Fibroblast of skin of scalp (primary cell): ENCODE results near the gene PEX10.

Source experiments
- DNase-seq: peaks from one replicate; pipeline ENCODE4 v3.0.0-alpha.2; 2013

The PEX10 gene

GRCh38 chr1:2386636-2387611 is 25.4 kb downstream of the PEX10 start:
- no peak for DNase-seq

DNA sequence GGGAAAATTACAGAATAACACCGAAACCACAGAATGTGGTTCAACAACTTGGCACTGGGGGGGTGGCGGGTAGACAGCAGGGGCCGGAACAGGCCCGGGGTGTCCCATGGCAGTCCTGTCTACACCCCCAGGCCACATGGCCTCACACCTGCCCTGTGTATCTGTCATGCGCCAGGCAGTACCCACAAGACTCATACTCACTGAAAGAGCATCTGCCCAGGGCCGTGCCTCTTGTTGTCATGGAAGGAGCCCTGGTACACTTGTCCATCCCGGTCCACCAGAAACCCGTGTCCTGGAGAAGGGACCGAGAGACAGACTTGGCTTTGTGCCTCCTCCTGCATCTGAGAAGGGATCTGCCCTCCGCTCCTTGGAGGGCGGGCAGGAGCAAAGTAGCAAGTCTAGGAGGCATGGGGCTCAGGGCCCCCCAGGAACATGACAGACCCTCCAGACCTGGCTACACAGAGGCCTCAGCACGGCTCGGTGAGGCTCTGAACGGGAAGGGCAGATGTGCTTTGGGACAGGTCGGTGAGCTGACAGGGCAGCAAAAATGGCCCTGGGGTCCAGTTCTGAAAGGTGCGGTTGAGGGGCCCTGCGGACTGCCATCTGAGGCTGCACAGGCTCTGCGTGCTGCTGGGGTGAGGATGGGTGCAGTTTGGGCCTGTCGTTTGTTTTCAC is 26.6 kb downstream of the PEX10 start:
- DNase-seq, result no peak

DNA sequence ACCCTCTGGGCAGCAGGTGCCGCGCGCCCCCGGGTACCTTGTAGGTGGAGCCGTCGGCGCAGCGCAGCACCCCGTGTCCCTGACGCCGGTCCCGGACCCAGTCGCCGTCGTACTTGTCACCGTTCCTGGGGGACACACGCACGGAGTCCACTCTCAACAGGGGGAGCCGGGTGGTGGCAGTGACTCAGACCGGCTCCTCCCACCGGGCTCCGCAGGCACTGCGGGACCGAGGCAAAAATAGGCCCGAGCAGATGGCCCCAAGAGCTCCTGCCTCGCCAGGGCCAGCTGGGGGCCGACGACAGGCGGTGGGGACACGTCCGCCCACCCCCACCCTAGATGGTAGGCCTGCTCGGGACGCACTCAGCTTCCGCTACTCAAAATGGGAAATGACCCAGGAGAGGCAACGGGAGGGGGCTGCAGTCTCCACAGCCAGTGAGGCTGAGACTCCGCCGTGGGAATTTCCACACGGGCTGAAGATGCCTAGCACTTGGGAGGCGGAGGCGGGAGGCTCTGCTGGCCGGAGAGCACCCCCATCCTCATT is 27.4 kb downstream of the PEX10 start:
- DNase-seq, result no peak

- no peak for DNase-seq
These were observed 28.1 kb downstream of the PEX10 start for GRCh38 chr1:2384130-2384860.

GRCh38 chr1:2383576-2383975 is 28.8 kb downstream of the PEX10 start:
- no peak for DNase-seq

GRCh38 chr1:2382621-2383361 is 29.6 kb downstream of the PEX10 start:
- no peak for DNase-seq

DNA sequence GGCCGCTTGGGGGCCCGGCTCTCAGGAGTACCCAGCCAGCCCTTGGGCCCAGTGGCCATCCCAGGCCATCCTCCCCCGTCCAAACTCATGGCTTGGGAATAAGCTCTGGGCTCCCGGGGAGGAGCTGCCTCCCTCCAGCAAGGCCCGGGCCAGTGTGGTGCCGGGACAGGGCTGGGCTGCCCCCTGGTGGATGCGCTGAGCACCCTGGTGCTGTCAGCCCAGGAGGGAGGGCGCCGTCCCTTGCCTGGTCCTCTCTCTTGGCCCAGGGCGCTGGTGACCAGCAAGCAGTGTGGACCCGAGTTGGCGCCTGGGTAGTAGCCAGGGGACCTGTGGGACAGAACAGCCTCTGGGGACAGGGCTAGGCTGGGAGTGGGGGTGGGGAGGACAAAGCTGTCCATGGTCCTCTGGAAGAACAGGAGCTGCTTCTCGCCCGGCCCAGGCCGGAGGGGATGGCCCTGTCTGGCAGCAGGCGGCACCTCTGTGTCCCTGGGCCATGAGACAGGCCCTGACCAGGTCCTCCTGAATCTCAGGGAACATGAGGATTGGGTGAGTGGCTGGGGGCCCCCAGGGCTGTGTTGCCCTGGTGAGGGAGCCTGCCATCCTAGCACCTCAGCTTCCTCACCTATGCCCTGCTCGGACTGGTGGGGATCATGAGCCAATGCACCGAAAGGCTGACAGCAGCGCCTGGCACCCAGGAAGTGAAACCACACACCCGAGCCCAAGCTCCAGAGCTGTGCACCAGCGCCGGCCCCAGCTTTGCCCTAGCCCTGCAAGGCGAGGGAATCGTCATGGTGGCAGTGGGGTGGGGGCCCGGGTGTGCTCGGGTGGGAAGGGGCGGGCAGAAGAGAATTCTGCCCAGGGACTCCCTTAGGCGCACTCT is 30.4 kb downstream of the PEX10 start:
- peak; percentile 78 for DNase-seq

GRCh38 chr1:2380816-2381591 is 31.4 kb downstream of the PEX10 start:
- DNase-seq, result no peak

DNA sequence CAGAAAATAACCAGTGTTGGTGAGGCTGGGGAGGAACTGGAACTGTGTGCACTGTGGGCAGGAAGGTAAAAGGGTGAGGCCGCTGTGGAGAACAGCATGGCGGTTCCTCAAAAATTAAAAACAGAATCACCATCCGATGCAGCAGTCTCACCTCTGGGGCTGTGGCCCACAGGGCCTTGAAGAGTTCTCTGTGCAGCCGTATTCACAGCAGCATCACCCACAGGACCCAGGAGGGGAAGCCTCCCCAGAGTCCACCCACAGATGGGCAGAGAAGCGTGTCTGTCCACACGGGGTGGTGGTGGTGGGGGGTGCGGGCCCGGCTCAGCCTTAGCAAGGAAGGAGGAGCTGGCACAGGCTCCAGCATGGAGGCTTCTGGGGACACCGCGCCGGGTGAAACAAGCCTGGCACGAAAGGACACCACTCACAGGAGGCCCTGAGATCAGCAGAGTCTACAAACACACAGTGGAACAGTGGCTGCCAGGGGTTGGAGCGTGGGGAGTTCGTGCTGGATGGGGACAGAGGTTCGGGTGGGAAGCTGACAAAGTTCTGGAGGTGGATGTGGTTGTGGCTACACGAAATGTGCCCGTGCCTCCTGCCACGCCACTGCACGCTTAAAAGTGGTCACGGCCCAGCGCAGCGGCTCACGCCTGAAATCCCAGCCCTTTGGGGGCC is 32.5 kb downstream of the PEX10 start:
- DNase-seq, result no peak

- DNase-seq, result no peak
These were observed 33.2 kb downstream of the PEX10 start for GRCh38 chr1:2378956-2379732.

DNA sequence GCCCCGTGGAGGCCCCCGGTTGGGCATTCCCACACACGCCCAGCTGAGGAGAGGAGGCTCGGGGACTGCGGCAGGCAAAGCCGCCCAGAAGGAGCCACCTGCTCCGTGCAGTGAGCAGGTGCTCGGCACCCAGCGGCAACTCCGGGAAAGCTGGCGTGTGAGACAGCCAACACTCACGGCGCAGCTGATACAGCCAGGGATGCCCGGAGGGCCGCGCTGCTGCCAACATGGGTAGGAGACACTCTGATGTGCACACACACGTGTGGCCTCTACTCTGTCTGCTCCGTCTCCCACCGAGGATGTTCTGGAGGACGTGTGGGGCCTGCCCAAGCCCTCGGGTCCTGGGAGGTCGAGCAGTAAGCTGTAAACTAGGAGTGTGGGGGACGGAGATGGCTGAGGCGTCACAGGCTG is 33.9 kb downstream of the PEX10 start:
- no peak for DNase-seq

DNA sequence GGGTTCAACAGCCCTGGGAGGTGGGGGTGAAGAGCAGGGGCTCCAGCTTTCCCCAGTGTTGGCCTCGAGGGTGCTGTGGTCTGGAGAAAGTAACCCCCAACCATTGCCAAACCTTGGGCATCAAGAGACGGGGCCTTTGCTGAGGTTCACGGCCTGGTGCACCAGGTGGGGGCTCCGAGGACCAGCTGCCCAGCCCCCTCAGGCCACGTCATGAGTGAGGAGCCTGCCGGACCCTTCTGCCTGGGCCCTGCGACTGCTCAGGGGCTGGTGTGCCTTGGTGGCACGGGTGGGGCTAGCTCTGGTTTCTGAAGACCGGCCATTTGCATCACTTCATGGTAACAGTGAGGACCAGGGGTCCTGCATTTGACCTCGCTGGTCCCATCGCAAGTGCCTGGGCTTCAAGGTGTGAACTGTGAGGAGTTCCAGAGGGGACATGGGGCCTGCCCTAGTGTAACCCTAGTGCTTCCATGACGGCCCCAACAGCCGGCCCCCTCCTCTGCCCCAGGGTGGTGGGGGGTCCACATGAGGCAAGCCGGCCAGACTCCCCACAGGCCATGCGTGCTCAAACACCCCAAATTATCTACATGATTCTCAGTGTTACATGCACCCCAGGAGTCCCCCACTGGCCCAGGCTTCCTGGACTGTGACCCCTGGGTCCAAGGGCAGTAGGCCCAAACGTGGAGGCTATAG is 34.5 kb downstream of the PEX10 start:
- no peak for DNase-seq

GRCh38 chr1:2376931-2377672 is 35.3 kb downstream of the PEX10 start:
- DNase-seq, result no peak

GRCh38 chr1:2376261-2376741 is 36.1 kb downstream of the PEX10 start:
- DNase-seq, result no peak

GRCh38 chr1:2375923-2376260 is 36.5 kb downstream of the PEX10 start:
- DNase-seq, result no peak

DNA sequence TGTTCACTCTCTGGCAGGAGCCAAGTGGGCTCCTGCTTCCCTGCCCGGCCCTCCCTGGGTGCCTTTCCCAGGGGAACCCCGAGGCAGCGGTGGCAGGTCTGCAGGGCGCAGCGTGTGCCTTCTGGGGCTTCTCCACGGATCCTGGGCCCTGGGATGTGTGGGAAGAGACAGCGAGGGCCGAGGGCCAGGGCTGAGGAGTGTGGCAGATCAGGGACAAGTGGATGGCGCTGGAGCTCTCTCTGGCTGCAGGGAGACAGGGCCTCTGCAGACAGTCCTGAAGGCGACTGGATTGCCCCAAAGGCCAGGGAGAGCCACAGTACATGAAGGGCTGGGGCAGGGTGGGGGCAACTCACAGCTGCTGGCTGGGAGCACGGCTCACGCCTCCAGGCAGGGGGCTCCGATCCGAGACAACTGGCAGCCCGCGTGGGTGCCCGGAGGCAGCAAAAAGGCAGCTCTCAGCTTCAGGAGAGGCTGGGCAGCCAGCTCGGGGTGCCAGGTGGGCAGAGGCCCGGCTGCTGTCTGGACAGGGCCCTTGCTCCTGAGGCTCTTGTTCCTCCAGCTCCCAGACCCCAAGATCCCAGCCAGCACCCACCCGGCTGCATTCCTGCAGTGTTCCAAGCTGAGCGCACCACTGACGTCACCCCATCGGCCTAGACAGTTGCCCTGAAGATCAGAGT is 37.0 kb downstream of the PEX10 start:
- DNase-seq, result no peak
